Body of pancreas (tissue), 4 donors: Measurements from ENCODE around the gene BRWD1. TPM values are rescaled to one million over a fixed set of nuclear protein-coding genes. Genes with fewer than 3 reads are reported as not detected.
A peak's percentile ranks its signal among the peaks of the same experiment; 100 is the strongest.

Source experiments
- ATAC-seq: fragments of 150-250 bp; one replicate; pipeline ENCODE4 v1.9.1; 2016
- DNase-seq, 4 donors: peaks; one replicate each; pipeline ENCODE4 v3.0.0-alpha.2; 2019
- H3K27ac ChIP-seq, 4 donors: fragments of 200-600 bp; sonication (generic); 1 replicate in 3 of 4; 2 replicates in 1 of 4; pipeline versions ENCODE4 v1.5.1 to v1.6.1; 2016 to 2019; ENCODE audit warnings: mild to moderate bottlenecking in 1 of 4, mixed read lengths in 1 of 4, moderate library complexity in 1 of 4
- H3K27me3 ChIP-seq, 2 donors: fragments of 200-600 bp; sonication (generic); one replicate each; pipeline ENCODE4 v1.6.0; 2016; ENCODE audit warnings: mild to moderate bottlenecking in 1 of 2
- H3K36me3 ChIP-seq, 2 donors: fragments of 200-600 bp; sonication (generic); replicated peaks in 1 of 2; 2 replicates each; pipeline ENCODE4 v1.5.1; 2016; ENCODE audit warnings: low read depth in 2 of 2; ENCODE audit not compliant: insufficient read depth in 1 of 2
- H3K4me1 ChIP-seq: fragments of 200-600 bp; sonication (generic); one replicate; pipeline ENCODE4 v1.6.0; 2016
- H3K4me3 ChIP-seq, 2 donors: fragments of 200-600 bp; sonication (generic); 1 replicate in 1 of 2; 2 replicates in 1 of 2; pipeline ENCODE4 v1.5.1; 2016 to 2019
- H3K9me3 ChIP-seq, 3 donors: fragments of 200-600 bp; sonication (generic); 1 replicate in 2 of 3; 2 replicates in 1 of 3; pipeline ENCODE4 v1.5.1; 2016
- CTCF ChIP-seq, 7 experiments: fragments of 450-650 bp in 4 of 7; fragments of 200-600 bp in 3 of 7; sonication (generic) in 3 of 7; IDR thresholded peaks; one replicate each; pipeline ENCODE4 v1.5.1; 2016 to 2019; ENCODE audit warnings: antibody characterized with exemption in 7 of 7
- POLR2A ChIP-seq, 3 donors: fragments of 450-650 bp; IDR thresholded peaks; one replicate each; pipeline ENCODE4 v1.6.1; 2016; ENCODE audit warnings: antibody characterized with exemption in 3 of 3, mild to moderate bottlenecking in 2 of 3
- WGBS, 2 donors: methylation state at CpG; one replicate each; pipeline ENCODE4 v1.1.5; 2017; 5-methylcytosine and 5-hydroxymethylcytosine counted together
- intact Hi-C: fragments of 100-400 bp; cut with DNase I; formaldehyde crosslinking; loops from one replicate; pipeline ENCODE4 v1.15.1; 2023
- total RNA-seq, 2 donors: library from RNA; depleted of rRNA; stranded (reverse); fragments of >200 nt; gene quantifications; one replicate each; pipeline ENCODE4 v1.1.0, GENCODE V29; 2016

Gene BRWD1
- total RNA-seq, 2 donors from 2014 or later: 53.7 to 75.2 TPM

GRCh38 chr21:39341249-39341923, 28.0 kb upstream of the BRWD1 start:
- no peaks in the 10 kb centered on the region for H3K9me3 ChIP-seq
- TF ChIP-seq POLR2A (IDR thresholded peaks at IDR 0.05) (no peak), CTCF (IDR thresholded peaks at IDR 0.05) (no peak)
- intact Hi-C loops: no loop called here

GRCh38 chr21:39340687-39341086, 27.3 kb upstream of the BRWD1 start:
- ATAC-seq: no peak

More at GRCh38 chr21:39341249-39341923, 28.0 kb upstream of the BRWD1 start:
- H3K27ac ChIP-seq: no peak overlapping the region
- no peak overlapping the region for H3K4me3 ChIP-seq
- 83 to 84% methylated on average over 6 of the region's 6 CpGs for WGBS, 2 donors
- ATAC-seq: no peak
- H3K27me3 ChIP-seq: no peaks in the 10 kb centered on the region
- peaks cover 0 to 10% of the 10 kb centered on the region in 2 donors for H3K36me3 ChIP-seq
- DNase-seq: no peak
- H3K4me1 ChIP-seq: peaks cover 11% of the 10 kb centered on the region

GRCh38 chr21:39339231-39339630, 25.8 kb upstream of the BRWD1 start:
- WGBS, 2 donors: 83 to 87% methylated on average over 2 of the region's 2 CpGs
- TF ChIP-seq POLR2A (IDR thresholded peaks at IDR 0.05) (no peak), CTCF (IDR thresholded peaks at IDR 0.05) (no peak)
- intact Hi-C loops: no loop called here
- Histone ChIP-seq H3K4me3 (no peak overlapping the region), H3K27ac (no peak overlapping the region), H3K36me3 (peaks cover 0 to 10% of the 10 kb centered on the region in 2 donors), H3K9me3 (no peaks in the 10 kb centered on the region), H3K27me3 (no peaks in the 10 kb centered on the region), H3K4me1 (no peaks in the 10 kb centered on the region)
- ATAC-seq (no peak), DNase-seq (no peak)

More at GRCh38 chr21:39340687-39341086, 27.3 kb upstream of the BRWD1 start:
- no peak for TF ChIP-seq CTCF (IDR thresholded peaks at IDR 0.05)
- H3K27ac ChIP-seq: no peak overlapping the region
- H3K9me3 ChIP-seq: no peaks in the 10 kb centered on the region
- H3K27me3 ChIP-seq: no peaks in the 10 kb centered on the region
- intact Hi-C loops: no loop called here
- DNase-seq: no peak
- WGBS, 2 donors: 87 to 92% methylated on average over 6 of the region's 6 CpGs
- H3K36me3 ChIP-seq: peaks cover 0 to 10% of the 10 kb centered on the region in 2 donors
- H3K4me1 ChIP-seq: peaks cover 4% of the 10 kb centered on the region
- no peak overlapping the region for H3K4me3 ChIP-seq

- H3K36me3 ChIP-seq: peaks cover 0 to 1% of the 10 kb centered on the region in 2 donors
- no peak overlapping the region for H3K27ac ChIP-seq
- no peak overlapping the region for H3K4me3 ChIP-seq
- ATAC-seq (no peak), DNase-seq (no peak)
- no peaks in the 10 kb centered on the region for H3K9me3 ChIP-seq
- intact Hi-C loops: no loop called here
- no peaks in the 10 kb centered on the region for H3K27me3 ChIP-seq
- 72 to 87% methylated on average over 13 of the region's 13 CpGs for WGBS, 2 donors
- TF ChIP-seq POLR2A (IDR thresholded peaks at IDR 0.05) (no peak), CTCF (IDR thresholded peaks at IDR 0.05) (peak in 1 of 7 experiments; percentile 13)
- H3K4me1 ChIP-seq: no peaks in the 10 kb centered on the region
Observed at GRCh38 chr21:39336457-39337008, 23.1 kb upstream of the BRWD1 start.

GRCh38 chr21:39334611-39335010, 21.2 kb upstream of the BRWD1 start:
- H3K27me3 ChIP-seq: no peaks in the 10 kb centered on the region
- H3K27ac ChIP-seq: no peak overlapping the region
- no peaks in the 10 kb centered on the region for H3K4me1 ChIP-seq
- H3K9me3 ChIP-seq: no peaks in the 10 kb centered on the region
- no peak overlapping the region for H3K4me3 ChIP-seq
- H3K36me3 ChIP-seq: no peaks in the 10 kb centered on the region
- 80 to 89% methylated on average over 4 of the region's 4 CpGs for WGBS, 2 donors
- intact Hi-C loops: no loop called here
- DNase-seq (no peak), ATAC-seq (no peak)
- TF ChIP-seq POLR2A (IDR thresholded peaks at IDR 0.05): no peak
- no peak for TF ChIP-seq CTCF (IDR thresholded peaks at IDR 0.05)
